ENCODE results near the gene NECTIN3. TPM values are rescaled to one million over a fixed set of nuclear protein-coding genes. Genes with fewer than 3 reads are reported as not detected.

The NECTIN3 gene
- 19.4 and 49.0 TPM in 2 replicates for total RNA-seq

GRCh38 chr3:111071257-111072030 is at the start of gene NECTIN3:
TSS of gene NECTIN3 (plus strand) at chr3:111071816. CDS start at chr3:111072018, 202 bp downstream.

Measured in bladder microvascular endothelial cell (primary cell).